Activated gamma-delta T cell treated with Interleukin-2 at 50 U/mL for 16 hours (primary cell): ENCODE results near the gene CETN3.
"Not testable (repeated sequence)": the region's sequence is repeated elsewhere in the genome, so short reads cannot be mapped to it uniquely, and the experiment has no call there.

ENCODE experiments used
- DNase-seq: peaks from one replicate; pipeline ENCODE4 v3.0.0-alpha.2; 2020

The CETN3 gene

DNA sequence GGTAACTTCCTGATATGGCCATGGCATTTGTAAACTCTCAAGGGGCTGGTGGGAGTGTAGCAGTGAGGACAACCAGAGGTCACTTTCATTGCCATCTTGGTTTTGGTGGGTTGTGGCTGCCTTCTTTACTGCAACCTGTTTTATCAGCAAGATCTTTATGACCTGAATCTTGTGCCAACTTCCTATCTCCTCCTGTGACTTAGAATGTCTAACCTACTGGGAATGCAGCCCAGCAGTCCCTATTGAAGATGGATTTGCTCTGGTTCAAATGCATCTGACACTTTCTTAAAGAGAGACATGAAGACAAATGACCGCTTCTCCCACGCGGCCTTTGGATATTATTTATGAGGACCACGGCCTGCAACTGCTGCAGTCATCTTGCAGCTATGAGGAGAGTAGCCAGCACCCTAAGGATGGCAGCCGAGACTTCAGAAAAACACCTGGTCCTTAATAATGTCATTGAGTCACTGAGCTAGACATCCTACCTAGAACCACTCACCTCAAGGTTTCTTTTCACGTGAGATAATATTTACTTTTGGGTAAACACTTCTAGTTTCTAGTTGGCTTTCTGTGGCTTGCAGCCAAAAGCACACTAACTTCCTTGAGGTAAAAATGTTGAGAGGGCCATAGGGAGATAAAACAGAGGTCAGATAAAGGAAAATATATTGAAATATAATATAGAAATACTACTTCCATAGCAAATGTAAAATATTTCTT is 28.2 kb downstream of the CETN3 start:
- DNase-seq, result no peak

DNA sequence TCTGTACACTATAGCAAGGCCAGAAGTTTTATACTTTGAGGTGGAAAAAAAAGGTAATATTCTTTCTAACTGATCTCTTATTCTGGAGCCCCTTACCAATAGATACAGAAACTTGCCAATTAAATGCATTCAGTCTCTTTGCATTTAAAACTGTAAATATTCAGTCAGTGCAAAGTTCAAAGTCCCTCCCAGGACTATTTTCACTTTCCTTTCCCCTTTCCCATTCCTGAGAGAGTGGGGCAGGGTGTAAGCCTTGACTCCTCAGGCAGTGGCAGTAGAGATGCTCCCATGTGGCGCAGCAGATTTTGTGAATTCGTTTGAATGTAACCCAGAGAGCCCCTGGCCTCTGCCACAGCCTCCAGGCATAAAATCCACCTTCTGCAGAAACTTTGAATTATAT is 29.9 kb downstream of the CETN3 start:
- DNase-seq, result no peak

DNA sequence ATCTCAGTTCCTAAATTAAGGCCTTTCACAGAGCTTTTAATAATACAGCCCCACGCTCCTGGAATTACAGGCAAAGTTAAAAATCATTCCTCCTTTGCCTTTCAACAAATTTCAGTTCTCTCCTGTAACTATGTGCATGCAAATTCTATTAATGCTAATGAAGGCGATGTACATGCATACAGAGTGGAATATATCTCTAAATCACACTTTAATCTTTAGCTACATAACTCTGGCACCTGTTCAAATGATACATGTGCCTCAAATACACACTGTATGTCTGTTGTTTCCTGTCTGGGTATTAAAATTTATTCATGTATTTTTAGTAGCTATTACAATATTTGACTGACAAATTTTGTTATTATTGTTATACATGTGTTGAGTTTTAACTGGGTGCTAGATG is 30.8 kb downstream of the CETN3 start:
- DNase-seq, result no peak

DNA sequence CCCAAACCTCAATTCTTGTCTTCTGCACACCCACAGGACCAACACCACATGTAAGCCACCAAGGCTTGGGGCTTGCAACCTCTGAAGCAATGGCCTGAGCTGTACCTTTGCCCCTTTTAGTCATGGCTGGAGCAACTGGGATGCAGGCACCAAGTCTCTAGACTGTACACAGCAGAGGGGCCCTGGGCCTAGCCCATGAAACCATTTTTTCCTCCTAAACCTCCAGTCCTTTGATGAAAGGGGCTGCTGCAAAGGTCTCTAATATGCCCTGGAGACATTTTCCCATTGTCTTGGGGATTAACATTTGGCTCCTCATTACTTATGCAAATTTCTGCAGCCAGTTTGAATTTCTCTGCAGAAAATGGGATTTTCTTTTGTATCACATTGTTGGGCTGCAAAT is 38.3 kb downstream of the CETN3 start:
- not testable (repeated sequence) for DNase-seq

DNA sequence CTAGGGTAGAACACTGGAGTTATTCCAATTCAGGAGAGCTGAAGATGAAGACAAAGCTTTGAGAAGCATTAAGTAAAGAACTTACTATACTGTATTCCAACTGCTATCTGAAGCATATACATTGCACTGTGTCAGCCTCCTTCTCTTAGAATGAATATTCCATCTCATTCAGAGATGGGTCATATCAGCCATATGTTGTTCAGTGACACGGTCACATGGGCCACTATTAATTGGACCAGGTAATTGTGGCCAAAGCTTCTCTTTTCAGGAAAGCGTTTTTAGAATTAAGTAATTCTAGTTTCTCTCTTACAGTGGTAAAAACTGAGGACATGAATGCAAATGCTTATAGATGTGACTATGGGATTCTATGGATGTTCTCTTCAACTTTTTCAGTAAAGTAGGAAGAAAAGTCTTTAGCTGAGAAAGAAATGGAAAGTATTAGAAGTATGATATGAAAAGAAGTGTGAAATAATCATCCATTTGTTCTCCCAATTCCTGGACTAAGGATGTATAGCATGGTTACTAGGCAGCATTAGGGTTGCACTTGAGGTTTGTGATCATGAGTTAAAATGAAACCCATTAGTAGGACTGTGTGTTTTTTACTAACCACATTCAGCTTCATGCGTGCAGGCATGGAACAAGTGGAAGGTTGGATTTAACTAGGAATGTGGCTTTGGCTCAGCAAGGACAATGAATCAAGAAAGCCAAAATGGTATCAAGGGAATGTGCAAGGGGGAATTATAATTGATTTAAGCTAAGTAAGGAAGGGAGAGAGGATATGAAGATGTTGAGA is 40.9 kb downstream of the CETN3 start:
- no peak for DNase-seq

DNA sequence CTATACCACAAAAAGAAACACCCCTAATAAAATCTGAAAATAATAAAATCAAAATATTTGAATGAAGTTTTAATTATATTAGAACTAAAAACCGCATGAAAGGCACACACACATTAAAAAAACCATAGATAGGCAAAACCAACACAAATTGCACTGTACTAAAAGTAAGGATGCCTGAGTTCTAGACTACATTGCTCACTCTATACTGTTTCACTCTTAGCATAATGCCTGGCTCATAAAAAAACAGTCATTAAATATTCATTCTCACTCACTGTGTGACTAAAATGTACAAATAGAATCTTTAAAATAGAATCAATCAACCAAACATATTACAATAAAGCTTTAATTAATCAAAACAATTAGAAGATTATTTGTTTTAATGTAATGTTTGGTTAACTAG is 41.7 kb downstream of the CETN3 start:
- no peak for DNase-seq

DNA sequence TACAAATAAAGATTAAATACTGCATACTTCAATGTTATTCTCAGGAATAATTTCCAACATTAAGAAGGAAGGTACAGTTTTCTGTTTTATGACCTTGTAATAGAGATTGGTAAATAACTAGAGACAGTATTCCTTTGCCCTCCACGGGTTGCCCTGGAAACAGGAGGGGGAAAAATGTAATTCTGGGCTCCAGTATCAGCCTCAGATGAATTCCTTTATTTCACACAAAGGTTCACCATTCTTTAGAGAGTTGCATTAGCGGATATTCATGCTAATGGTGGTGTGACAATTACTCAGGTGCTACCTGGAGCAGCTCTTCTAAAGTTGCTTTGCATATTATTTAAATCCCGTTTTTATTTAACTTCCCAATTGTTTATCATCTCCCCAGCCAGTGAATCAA is 42.6 kb downstream of the CETN3 start:
- DNase-seq, result no peak

DNA sequence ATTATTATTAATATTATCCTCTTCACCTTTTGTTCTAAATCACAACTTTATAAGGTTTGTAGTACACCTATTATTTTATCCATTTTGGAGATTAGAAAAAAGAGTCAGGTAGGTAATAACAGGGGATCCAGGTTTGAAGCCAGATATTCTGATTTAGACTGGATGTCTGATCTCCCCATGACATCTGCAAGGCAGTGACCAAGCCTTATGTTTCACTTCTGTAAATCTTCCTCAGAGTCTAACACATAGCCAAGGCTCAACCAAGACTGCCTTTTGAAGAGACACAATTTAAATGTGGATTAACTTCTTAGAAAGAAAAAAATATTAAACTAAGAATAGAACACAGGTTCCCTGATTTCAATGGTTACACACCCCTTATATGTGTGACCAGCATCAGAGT is 44.2 kb downstream of the CETN3 start:
- DNase-seq, result no peak

DNA sequence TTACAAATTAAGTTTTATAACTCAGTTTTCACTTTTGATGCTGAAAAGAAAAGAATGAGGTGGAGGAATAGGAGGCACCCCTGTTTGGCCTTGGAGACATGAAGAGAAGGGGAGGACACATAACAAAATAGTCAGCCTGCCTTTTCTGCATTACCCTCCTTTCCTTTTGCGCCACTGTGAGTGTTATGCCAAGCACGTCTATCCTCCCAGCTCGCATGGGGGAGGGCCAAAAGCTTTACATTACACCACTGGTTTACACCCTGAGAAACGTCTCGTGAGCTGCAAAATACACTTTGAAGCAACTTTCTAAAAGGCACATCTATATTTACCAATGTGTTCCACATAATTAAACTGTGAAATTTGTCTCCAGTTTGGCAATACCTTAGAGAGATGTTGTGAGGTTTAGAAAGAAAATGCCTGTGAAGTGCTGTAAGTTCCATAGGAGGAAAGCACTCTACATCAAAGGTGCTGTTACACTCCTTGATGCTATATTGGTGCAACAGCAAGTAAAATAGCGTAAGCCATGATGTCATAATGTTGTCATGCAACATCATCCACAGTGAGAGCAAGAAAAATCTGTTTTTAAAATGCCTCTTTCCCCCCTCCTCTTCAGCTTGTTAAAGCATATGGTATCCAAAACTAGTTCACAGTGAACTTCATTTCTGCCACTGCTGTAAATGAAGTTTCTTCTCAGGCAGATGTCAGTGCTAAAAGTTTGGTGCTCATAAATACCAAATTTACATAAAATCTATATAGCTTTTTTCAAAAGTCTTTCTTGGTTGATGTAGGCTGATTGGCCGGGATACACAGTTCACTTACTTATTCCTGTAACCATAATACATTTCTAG is 50.3 kb downstream of the CETN3 start:
- DNase-seq, result no peak

DNA sequence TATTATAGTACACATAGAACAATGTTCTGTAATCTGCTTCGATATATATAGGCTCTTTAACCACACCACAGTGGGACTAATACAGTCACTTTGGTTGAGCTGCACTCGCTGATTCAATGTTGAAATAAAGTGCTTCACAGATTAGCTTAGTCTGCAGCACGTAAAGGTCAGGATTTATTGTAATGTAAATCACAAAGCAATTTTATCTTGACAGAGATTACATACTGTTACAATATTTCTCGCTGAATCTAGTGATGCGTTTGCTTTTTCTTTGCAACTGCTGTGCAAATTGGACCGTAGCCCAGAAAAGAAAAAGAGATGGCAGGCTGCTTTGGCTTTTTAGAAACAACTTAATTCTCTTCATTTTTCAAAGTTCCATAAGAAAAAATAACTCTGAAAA is 52.9 kb downstream of the CETN3 start:
- DNase-seq, result no peak

DNA sequence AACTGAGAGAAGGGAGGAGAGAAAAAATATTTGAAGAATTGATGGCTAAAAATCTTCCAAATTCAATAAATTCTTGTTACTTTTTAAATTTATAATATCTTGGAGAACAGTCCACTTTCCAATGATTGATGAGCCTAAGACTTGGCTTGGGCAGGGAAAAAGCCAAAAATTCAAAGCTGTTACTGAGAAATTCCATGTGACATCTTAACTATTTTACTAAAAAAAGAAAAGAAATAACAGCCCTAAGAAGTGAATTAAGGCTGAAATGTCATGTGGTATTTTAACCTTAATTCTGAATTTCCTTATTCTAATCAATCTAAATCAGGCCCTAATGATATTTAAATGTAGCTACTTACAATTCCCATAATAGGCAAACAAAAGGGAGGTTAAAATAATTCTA is 53.4 kb downstream of the CETN3 start:
- DNase-seq, result no peak

DNA sequence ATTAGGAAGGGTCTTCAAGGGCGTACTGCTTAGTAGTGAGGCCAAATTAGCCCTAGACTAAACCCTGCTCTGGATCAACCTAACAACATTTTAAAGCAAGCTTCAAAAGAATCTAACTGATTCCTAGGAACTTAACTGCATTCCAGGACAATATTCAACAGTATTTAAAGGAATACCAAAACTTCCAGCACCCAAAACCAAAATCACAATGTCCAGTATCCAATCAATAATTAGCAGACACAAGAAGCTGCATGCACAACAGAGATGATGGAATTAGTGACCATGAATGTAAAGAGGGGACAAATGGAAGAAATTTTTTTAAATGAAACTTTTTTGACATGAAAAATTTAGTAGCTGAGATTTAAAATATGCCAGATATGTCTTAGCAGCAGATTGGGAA is 53.9 kb downstream of the CETN3 start:
- no peak for DNase-seq

DNA sequence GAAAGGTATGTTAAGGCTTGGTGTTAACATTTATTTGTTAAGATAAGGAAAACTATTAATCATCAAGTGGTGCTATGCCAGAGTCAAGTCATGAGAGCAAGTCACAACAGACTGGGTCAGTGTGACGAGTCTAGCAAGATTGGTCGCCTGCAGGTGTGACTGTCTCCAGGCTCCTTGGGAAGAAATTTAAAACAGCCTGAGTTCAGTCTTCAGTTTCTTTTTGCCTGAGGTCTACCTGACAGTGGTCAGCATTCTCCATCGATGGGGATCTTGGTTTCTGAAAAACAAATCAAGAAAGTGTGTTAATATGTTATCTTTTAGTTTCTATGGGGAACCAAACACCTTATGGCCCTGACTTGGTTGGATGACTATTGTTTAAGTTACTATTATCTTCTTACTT is 56.3 kb downstream of the CETN3 start:
- no peak for DNase-seq

DNA sequence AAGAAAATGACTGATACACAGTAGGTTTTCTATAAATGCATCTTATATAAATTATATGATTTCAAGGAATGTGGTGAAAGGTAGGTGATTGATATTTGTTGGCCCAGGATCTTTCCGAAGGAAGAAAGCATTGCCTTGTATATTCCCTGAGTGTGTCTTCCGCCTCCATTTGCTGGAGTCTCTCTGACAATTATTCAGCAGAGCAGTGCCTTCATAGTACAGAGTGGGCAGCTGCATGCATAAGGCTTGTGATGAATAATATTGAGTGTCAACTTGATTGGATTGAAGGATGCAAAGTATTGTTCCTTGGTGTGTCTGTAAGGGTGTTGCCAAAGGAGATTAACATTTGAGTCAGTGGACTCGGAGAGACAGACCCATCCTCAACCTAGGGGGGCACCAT is 58.5 kb downstream of the CETN3 start:
- DNase-seq, result no peak

DNA sequence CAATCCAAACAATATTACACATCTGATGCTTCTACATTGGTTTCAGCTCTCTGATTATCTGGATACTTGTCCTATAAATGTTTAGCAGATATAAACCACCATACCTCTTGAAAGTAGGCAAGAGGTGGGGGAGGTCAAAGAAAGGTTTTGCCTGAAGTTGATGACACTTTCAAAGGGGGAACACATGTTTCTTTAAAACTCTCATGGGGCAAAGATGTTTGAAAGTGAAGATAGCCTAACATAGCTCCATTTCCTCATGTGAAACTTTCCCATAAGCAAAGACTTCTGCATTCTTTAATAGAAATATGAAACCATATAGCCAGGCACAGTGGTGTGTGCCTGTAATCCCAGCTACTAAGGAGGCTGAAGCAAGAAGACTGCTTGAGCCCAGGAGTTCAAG is 62.1 kb downstream of the CETN3 start:
- no peak for DNase-seq

DNA sequence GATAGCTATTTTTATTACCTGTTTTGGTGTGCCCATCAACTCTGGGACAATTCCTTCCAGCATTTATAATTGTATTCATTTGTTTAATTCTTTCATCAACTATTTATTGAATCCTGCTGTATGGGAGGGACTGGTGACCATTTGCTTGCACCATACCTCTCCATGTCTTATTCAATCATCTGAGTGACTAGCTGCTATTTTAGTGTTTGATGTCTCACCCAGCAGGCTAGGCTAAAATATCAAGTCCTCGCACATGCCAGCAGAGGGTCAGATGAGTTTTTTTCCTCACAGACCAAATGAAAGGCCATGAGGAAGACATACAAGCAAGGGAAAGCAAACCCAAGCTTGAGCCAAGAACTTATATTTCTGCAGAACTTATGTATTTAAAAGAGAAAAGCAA is 63.9 kb downstream of the CETN3 start:
- no peak for DNase-seq

DNA sequence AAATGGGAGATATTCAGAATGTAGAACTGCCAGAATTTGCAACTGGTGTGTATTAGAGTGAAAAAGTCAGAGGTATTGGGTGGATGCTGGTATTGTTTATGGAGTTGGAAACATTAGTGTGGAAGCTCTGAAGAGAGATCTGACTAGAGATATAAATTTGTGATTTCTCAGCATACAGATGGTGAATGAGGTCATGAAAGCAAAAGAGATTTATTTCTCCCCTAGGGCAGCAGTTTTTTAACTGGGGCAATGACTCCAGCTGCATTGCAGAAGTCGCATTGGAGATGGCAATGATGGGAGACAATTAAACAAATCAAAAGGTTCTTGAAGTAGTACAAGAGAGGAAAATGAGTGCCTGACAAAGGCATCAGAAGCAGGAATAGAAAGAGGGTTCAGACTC is 64.9 kb downstream of the CETN3 start:
- no peak for DNase-seq

DNA sequence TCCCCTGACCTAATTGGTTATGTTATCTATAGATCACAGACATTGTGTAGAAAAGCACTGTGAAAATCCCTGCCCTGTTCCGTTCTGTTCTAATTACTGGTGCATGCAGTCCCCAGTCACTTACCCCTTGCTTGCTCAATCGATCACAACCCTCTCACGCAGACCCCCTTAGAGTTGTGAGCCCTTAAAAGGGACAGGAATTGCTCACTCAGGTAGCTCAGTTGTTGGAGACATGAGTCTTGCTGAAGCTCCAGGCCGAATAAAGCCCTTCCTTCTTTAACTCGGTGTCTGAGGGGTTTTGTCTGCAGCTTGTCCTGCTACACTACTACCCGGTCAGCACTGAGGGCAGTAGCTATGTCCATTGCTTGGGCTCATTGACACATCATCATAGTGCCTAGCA is 65.8 kb downstream of the CETN3 start:
- not testable (repeated sequence) for DNase-seq

DNA sequence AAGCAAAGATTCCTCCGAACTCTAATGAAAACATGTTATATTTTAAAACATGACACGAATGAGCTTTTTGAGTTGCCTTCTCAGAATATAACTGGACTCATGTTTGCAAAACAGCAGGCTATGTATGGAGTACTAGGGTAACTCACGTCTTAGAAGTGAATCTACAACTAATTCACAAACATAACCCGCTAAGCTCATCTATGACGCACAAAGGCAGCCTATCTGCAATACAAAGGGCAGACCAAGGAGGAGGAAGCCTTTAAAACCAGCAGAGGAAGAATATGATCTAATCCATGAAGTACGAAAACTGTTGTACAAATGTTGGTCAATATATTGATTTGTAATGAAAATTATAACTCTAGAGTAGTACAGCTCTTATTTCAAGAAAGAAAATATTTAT is 67.0 kb downstream of the CETN3 start:
- DNase-seq, result no peak
